Stimulated activated naive B cell treated with anti-CD40 and anti-IgM and Interleukin-4, amounts not matched to agents 10 μg/mL and 1 μg/mL and 100 μg/mL, for 72 hours (primary cell): Measurements from ENCODE around the gene KCND3.
"Not testable (repeated sequence)": the region's sequence is repeated elsewhere in the genome, so short reads cannot be mapped to it uniquely, and the experiment has no call there.

Source experiments
- ATAC-seq, 2 donors: fragments of 150-1000 bp; cut with Tn5 transposase; replicated peaks; 2 replicates each; pipeline ENCODE4 v1.10.0; 2021; ENCODE audit warnings: moderate library complexity in 1 of 2
- DNase-seq: peaks from one replicate; pipeline ENCODE4 v3.0.0; 2021
- H3K27ac Mint-ChIP-seq: one replicate; pipeline ENCODE4 v1.8.0; 2022; ENCODE audit warnings: mild to moderate bottlenecking, mixed read lengths
- H3K27me3 Mint-ChIP-seq, 2 donors: one replicate each; pipeline ENCODE4 v1.8.0; 2022; ENCODE audit warnings: mixed read lengths in 2 of 2
- H3K36me3 Mint-ChIP-seq, 2 donors: one replicate each; pipeline ENCODE4 v1.8.0; 2022; ENCODE audit warnings: mixed read lengths in 2 of 2, mild to moderate bottlenecking in 1 of 2
- H3K4me1 Mint-ChIP-seq, 2 donors: one replicate each; pipeline ENCODE4 v1.8.0; 2022; ENCODE audit warnings: mixed read lengths in 2 of 2, mild to moderate bottlenecking in 1 of 2
- H3K4me3 Mint-ChIP-seq, 2 donors: one replicate each; pipeline ENCODE4 v1.8.0; 2022; ENCODE audit warnings: mild to moderate bottlenecking in 2 of 2, mixed read lengths in 2 of 2, moderate library complexity in 1 of 2
- H3K9me3 Mint-ChIP-seq, 2 donors: one replicate each; pipeline ENCODE4 v1.8.0; 2022; ENCODE audit warnings: mixed read lengths in 2 of 2, mild to moderate bottlenecking in 1 of 2

The KCND3 gene

GRCh38 chr1:111813440-111814304 is 175.8 kb downstream of the KCND3 start:
- H3K9me3 Mint-ChIP-seq: no peaks in the 10 kb centered on the region
- ATAC-seq (no peak), DNase-seq (no peak)
- peaks cover 4 to 22% of the 10 kb centered on the region in 2 donors for H3K27me3 Mint-ChIP-seq
- no peak overlapping the region for H3K27ac Mint-ChIP-seq
- H3K36me3 Mint-ChIP-seq: no peaks in the 10 kb centered on the region
- H3K4me3 Mint-ChIP-seq: no peak overlapping the region
- H3K4me1 Mint-ChIP-seq: peaks cover 8 to 9% of the 10 kb centered on the region in 2 donors

- no peak overlapping the region for H3K4me3 Mint-ChIP-seq
- peaks cover 0 to 3% of the 10 kb centered on the region in 2 donors for H3K9me3 Mint-ChIP-seq
- H3K27ac Mint-ChIP-seq: no peak overlapping the region
- peaks cover 4 to 17% of the 10 kb centered on the region in 2 donors for H3K27me3 Mint-ChIP-seq
- no peaks in the 10 kb centered on the region for H3K36me3 Mint-ChIP-seq
- ATAC-seq: no peak
- peaks cover 12 to 17% of the 10 kb centered on the region in 2 donors for H3K4me1 Mint-ChIP-seq
- DNase-seq: no peak
These were observed 177.2 kb downstream of the KCND3 start for GRCh38 chr1:111812306-111812705.

GRCh38 chr1:111811891-111812290 is 177.6 kb downstream of the KCND3 start:
- ATAC-seq: no peak
- H3K36me3 Mint-ChIP-seq: no peaks in the 10 kb centered on the region
- no peak overlapping the region for H3K27ac Mint-ChIP-seq
- peaks cover 13 to 19% of the 10 kb centered on the region in 2 donors for H3K4me1 Mint-ChIP-seq
- DNase-seq: no peak
- peaks cover 4 to 17% of the 10 kb centered on the region in 2 donors for H3K27me3 Mint-ChIP-seq
- peaks cover under 1 to 3% of the 10 kb centered on the region in 2 donors for H3K9me3 Mint-ChIP-seq
- H3K4me3 Mint-ChIP-seq: no peak overlapping the region

DNA sequence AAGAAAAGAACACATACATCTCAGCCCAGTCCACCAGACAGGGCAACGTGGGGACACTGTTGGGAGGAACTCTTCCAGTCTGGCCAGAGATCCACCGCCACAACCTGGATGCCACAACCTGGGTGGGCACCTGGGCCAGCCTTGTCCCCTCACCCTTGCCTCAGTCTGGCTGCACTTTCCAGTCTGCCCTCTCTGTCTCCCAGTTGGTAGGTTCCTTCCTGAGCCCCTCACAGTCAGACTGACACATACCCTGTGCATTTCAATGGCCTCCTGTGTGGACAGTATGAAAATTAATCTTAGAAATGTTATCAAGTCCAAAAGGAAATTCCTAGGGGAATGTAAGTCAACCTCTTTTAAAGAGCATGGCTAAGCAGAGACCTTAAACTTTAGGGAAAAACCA is 184.2 kb downstream of the KCND3 start:
- no peak overlapping the region for H3K4me3 Mint-ChIP-seq
- H3K36me3 Mint-ChIP-seq: no peaks in the 10 kb centered on the region
- peaks cover 1 to 3% of the 10 kb centered on the region in 2 donors for H3K9me3 Mint-ChIP-seq
- ATAC-seq (no peak), DNase-seq (no peak)
- H3K27me3 Mint-ChIP-seq: peaks cover 0 to 8% of the 10 kb centered on the region in 2 donors
- no peak overlapping the region for H3K27ac Mint-ChIP-seq
- peaks cover 19 to 37% of the 10 kb centered on the region in 2 donors for H3K4me1 Mint-ChIP-seq

DNA sequence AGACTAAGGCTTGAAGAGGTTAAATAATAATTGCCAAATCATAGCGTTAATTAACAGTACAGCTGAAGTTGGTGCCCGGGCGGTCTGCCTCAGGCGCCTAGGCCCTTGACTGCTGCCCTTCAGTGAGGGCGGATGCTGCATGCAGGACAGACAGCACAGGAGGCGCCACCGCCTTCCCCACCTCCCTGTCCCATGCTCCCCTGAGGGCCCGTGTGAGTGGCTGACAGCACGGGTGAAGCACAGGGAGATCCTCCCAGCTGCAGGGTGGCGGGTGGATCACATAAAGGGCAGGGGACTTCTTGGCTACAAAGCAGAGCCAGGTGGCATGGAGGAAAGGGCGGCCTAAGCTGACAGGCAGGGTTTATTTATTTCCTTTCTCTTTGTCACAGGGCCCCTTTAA is 184.7 kb downstream of the KCND3 start:
- no peak for DNase-seq
- H3K4me1 Mint-ChIP-seq: peaks cover 19 to 37% of the 10 kb centered on the region in 2 donors
- peaks cover 1 to 3% of the 10 kb centered on the region in 2 donors for H3K9me3 Mint-ChIP-seq
- no peaks in the 10 kb centered on the region for H3K36me3 Mint-ChIP-seq
- no peak overlapping the region for H3K27ac Mint-ChIP-seq
- no peak overlapping the region for H3K4me3 Mint-ChIP-seq
- H3K27me3 Mint-ChIP-seq: peaks cover 0 to 8% of the 10 kb centered on the region in 2 donors
- ATAC-seq: no peak

- H3K4me1 Mint-ChIP-seq: peaks cover 18 to 31% of the 10 kb centered on the region in 2 donors
- H3K27ac Mint-ChIP-seq: no peak overlapping the region
- no peak overlapping the region for H3K4me3 Mint-ChIP-seq
- ATAC-seq (no peak), DNase-seq (no peak)
- H3K36me3 Mint-ChIP-seq: peaks cover 0 to 3% of the 10 kb centered on the region in 2 donors
- peaks cover 3 to 15% of the 10 kb centered on the region in 2 donors for H3K27me3 Mint-ChIP-seq
- peaks cover 4 to 6% of the 10 kb centered on the region in 2 donors for H3K9me3 Mint-ChIP-seq
These were observed 185.5 kb downstream of the KCND3 start for GRCh38 chr1:111803951-111804350.

GRCh38 chr1:111802984-111803383 is 186.5 kb downstream of the KCND3 start:
- no peak overlapping the region for H3K27ac Mint-ChIP-seq
- peaks cover 13 to 23% of the 10 kb centered on the region in 2 donors for H3K4me1 Mint-ChIP-seq
- peaks cover 0 to 3% of the 10 kb centered on the region in 2 donors for H3K36me3 Mint-ChIP-seq
- ATAC-seq: no peak
- peaks cover 3 to 4% of the 10 kb centered on the region in 2 donors for H3K9me3 Mint-ChIP-seq
- no peak overlapping the region for H3K4me3 Mint-ChIP-seq
- H3K27me3 Mint-ChIP-seq: peaks cover 3 to 16% of the 10 kb centered on the region in 2 donors
- no peak for DNase-seq

DNA sequence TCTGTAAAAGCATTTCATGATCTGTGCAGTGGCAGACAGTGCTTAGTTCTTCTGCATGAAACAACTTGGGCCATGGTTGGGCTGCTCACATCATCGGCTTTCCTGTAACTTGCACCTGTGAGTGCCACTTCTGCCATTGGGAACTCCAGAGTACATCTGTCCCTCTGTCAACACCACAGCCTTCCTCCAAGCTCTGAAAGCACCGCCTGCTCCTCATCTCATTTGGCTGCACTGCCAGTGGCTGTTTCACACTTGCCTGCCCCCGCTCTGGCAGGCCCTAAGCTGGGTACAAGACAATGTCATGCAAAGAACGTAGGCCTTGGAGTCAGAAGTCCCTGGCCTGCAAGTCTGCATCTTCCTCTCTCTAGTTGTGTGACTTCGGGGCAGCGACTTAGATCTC is 187.4 kb downstream of the KCND3 start:
- no peak overlapping the region for H3K4me3 Mint-ChIP-seq
- H3K9me3 Mint-ChIP-seq: peaks cover 3 to 4% of the 10 kb centered on the region in 2 donors
- peaks cover 0 to 3% of the 10 kb centered on the region in 2 donors for H3K36me3 Mint-ChIP-seq
- ATAC-seq: no peak
- no peak for DNase-seq
- peaks cover 12 to 20% of the 10 kb centered on the region in 2 donors for H3K4me1 Mint-ChIP-seq
- peaks cover 3 to 16% of the 10 kb centered on the region in 2 donors for H3K27me3 Mint-ChIP-seq
- no peak overlapping the region for H3K27ac Mint-ChIP-seq

DNA sequence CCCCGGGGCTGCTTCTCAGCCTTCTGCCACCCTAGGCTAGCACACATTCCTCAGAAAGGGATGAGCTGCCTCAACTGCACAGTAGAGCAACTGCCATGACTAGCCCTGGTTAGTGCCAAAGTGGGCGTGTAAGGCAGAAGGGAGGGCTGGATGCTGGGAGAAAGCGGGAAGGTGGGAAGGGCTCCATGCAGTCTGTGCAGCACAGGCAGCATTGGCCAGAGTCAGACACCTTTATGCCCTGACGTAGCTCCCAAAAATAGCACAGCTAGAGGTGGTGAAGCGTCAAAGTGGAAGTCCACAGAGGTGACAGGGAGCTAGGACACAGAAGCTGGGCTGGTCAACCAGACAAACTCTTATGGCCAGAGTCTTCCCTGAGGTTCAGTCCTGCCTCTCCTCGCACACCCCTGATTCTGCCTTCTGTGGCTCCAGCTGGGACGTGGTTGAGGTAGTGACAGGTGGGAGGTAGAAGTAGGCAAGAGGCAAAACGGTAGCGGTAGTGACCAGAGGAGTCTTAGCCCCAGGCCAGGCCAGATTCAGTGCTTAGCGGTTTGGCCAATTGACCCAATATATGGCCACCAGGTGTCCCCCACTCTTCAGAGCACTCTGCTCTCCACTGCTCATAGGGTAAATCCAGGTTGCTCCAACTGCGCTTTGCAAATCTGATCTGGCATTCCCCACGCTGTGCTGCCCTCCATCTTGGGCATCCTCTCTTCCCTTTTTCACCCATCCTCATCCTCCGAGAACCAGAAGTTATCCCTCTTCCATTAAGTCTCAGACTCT is 188.2 kb downstream of the KCND3 start:
- peaks cover 2 to 3% of the 10 kb centered on the region in 2 donors for H3K9me3 Mint-ChIP-seq
- DNase-seq: no peak
- ATAC-seq: no peak
- H3K4me3 Mint-ChIP-seq: no peak overlapping the region
- peaks cover 0 to 3% of the 10 kb centered on the region in 2 donors for H3K36me3 Mint-ChIP-seq
- H3K27ac Mint-ChIP-seq: no peak overlapping the region
- H3K27me3 Mint-ChIP-seq: peaks cover 3 to 16% of the 10 kb centered on the region in 2 donors
- peaks cover 10 to 12% of the 10 kb centered on the region in 2 donors for H3K4me1 Mint-ChIP-seq

- H3K4me1 Mint-ChIP-seq, H3K36me3 Mint-ChIP-seq, H3K4me3 Mint-ChIP-seq, H3K9me3 Mint-ChIP-seq, ATAC-seq, H3K27ac Mint-ChIP-seq, DNase-seq: not testable (repeated sequence)
- peaks cover 3 to 13% of the 10 kb centered on the region in 2 donors for H3K27me3 Mint-ChIP-seq
These were observed 189.7 kb downstream of the KCND3 start for GRCh38 chr1:111799722-111800121.

GRCh38 chr1:111798580-111798979 is 190.9 kb downstream of the KCND3 start:
- peaks cover 0 to 3% of the 10 kb centered on the region in 2 donors for H3K4me1 Mint-ChIP-seq
- H3K9me3 Mint-ChIP-seq: peaks cover 2 to 3% of the 10 kb centered on the region in 2 donors
- H3K27me3 Mint-ChIP-seq: peaks cover 3 to 23% of the 10 kb centered on the region in 2 donors
- peaks cover 0 to 3% of the 10 kb centered on the region in 2 donors for H3K36me3 Mint-ChIP-seq
- no peak overlapping the region for H3K27ac Mint-ChIP-seq
- DNase-seq (no peak), ATAC-seq (no peak)
- H3K4me3 Mint-ChIP-seq: no peak overlapping the region

DNA sequence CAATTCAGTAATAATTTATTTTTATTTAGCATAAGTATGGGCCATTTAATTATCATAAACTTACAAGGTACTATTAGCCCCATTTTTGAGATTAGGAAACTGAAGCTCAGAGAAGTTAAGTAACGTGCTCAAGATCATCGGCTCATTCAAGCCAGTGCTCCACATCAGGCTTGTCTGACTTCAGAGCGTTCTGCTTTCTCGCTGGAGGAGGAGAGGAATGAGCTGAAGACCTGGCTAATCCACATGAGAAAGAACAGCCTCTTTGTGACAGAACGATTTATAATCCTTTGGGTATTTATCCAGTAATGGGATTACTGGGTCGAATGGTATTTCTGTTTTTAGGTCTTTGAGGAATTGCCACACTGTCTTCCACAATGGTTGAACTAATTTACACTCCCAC is 194.1 kb downstream of the KCND3 start:
- peaks cover 0 to 3% of the 10 kb centered on the region in 2 donors for H3K36me3 Mint-ChIP-seq
- peaks cover 2 to 3% of the 10 kb centered on the region in 2 donors for H3K9me3 Mint-ChIP-seq
- peaks cover 23 to 46% of the 10 kb centered on the region in 2 donors for H3K27me3 Mint-ChIP-seq
- peaks cover 5% of the 10 kb centered on the region in 2 donors for H3K4me1 Mint-ChIP-seq
- H3K4me3 Mint-ChIP-seq: no peak overlapping the region
- ATAC-seq (no peak), DNase-seq (no peak)
- no peak overlapping the region for H3K27ac Mint-ChIP-seq

- H3K27me3 Mint-ChIP-seq: peaks cover 26 to 44% of the 10 kb centered on the region in 2 donors
- H3K36me3 Mint-ChIP-seq: no peaks in the 10 kb centered on the region
- no peak overlapping the region for H3K27ac Mint-ChIP-seq
- H3K4me1 Mint-ChIP-seq: peaks cover 5 to 7% of the 10 kb centered on the region in 2 donors
- no peaks in the 10 kb centered on the region for H3K9me3 Mint-ChIP-seq
- no peak for ATAC-seq
- no peak overlapping the region for H3K4me3 Mint-ChIP-seq
- no peak for DNase-seq
These were observed 195.5 kb downstream of the KCND3 start for GRCh38 chr1:111793923-111794322.

DNA sequence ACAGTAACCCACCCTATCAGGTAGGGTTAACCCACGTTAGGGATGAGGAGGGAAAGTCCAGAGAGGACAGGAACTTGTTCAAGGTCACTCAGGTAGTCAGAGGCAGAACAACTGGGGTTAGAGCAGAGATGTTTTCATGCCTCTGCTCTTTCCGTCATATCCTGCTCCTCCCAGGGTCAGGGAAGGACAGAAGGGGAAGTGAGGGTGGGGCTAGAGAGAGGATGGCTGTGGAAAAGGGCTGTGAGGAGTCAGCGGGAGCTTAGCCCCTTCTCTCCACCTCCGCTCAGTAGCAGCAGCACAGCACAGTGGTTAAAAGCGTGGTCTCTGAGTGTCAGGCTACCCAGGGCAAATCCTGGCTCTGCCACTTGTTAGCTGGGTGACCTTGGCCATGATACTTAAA is 197.2 kb downstream of the KCND3 start:
- Mint-ChIP-seq H3K27ac (no peak overlapping the region), H3K27me3 (peaks cover 28 to 53% of the 10 kb centered on the region in 2 donors), H3K4me3 (no peak overlapping the region), H3K36me3 (no peaks in the 10 kb centered on the region), H3K9me3 (no peaks in the 10 kb centered on the region), H3K4me1 (peaks cover 5 to 7% of the 10 kb centered on the region in 2 donors)
- DNase-seq (no peak), ATAC-seq (no peak)
